Liver (tissue), 9 donors: ENCODE measurements around the gene IGFBP1. TPM values are rescaled to one million over a fixed set of nuclear protein-coding genes. Genes with fewer than 3 reads are reported as not detected.

Experiments
- DNase-seq: peaks from one replicate; pipeline ENCODE4 v3.0.0-alpha.2; 2017; ENCODE audit warnings: low spot score
- H3K27ac ChIP-seq, 2 donors: one replicate each; pipeline ENCODE4 v1.7.0; 2013; ENCODE audit warnings: inconsistent platforms in 2 of 2, low read length in 2 of 2, control low read depth in 1 of 2, low read depth in 1 of 2, mild to moderate bottlenecking in 1 of 2
- H3K27me3 ChIP-seq, 4 donors: one replicate each; pipeline versions ENCODE4 v1.6.1 to v1.7.0; 2013; ENCODE audit warnings: low read length in 3 of 4, inconsistent platforms in 1 of 4, mild to moderate bottlenecking in 1 of 4, moderate library complexity in 1 of 4; ENCODE audit not compliant: control insufficient read depth in 4 of 4, insufficient read depth in 4 of 4
- H3K36me3 ChIP-seq, 4 donors: one replicate each; pipeline versions ENCODE4 v1.6.1 to v1.7.0; 2013; ENCODE audit warnings: low read length in 3 of 4, mild to moderate bottlenecking in 3 of 4, low read depth in 1 of 4, moderate library complexity in 1 of 4; ENCODE audit not compliant: control insufficient read depth in 4 of 4, insufficient read depth in 3 of 4
- H3K4me1 ChIP-seq, 4 donors: one replicate each; pipeline versions ENCODE4 v1.6.1 to v1.7.0; 2013; ENCODE audit warnings: low read length in 3 of 4, mild to moderate bottlenecking in 3 of 4, moderate library complexity in 1 of 4; ENCODE audit not compliant: control insufficient read depth in 4 of 4, insufficient read depth in 4 of 4
- H3K4me3 ChIP-seq, 3 donors: one replicate each; pipeline versions ENCODE4 v1.6.1 to v1.7.0; 2013; ENCODE audit warnings: low read length in 3 of 3, control low read depth in 1 of 3, low read depth in 1 of 3, mild to moderate bottlenecking in 1 of 3
- H3K9ac ChIP-seq, 2 donors: one replicate each; pipeline ENCODE4 v1.7.0; 2013; ENCODE audit warnings: low read length in 2 of 2, mild to moderate bottlenecking in 2 of 2, moderate library complexity in 2 of 2, control low read depth in 1 of 2, low read depth in 1 of 2
- H3K9me3 ChIP-seq, 4 donors: one replicate each; pipeline versions ENCODE4 v1.6.1 to v1.7.0; 2013; ENCODE audit warnings: low read length in 3 of 4; ENCODE audit not compliant: control insufficient read depth in 4 of 4
- ATF3 ChIP-seq: IDR thresholded peaks from 2 replicates; pipeline ENCODE4 v1.6.1; 2016; ENCODE audit warnings: antibody characterized with exemption
- CTCF ChIP-seq: fragments of 150-350 bp; IDR thresholded peaks from 2 replicates; pipeline ENCODE4 v1.5.1; 2017; ENCODE audit warnings: improper control_type of control experiment, low read depth, low read length; ENCODE audit not compliant: missing input control
- EGR1 ChIP-seq, 2 donors: IDR thresholded peaks; 2 replicates each; pipeline ENCODE4 v1.6.1; 2016 to 2018; ENCODE audit warnings: antibody characterized with exemption in 2 of 2, low read depth in 2 of 2
- FOXA1 ChIP-seq: IDR thresholded peaks from 2 replicates; pipeline ENCODE4 v1.6.1; 2016; ENCODE audit warnings: antibody characterized with exemption
- FOXA2 ChIP-seq: IDR thresholded peaks from 2 replicates; pipeline ENCODE4 v1.6.1; 2016; ENCODE audit warnings: antibody characterized with exemption
- GABPA ChIP-seq, 2 donors: IDR thresholded peaks in 1 of 2; conservative IDR thresholded peaks in 1 of 2; 2 replicates each; pipeline ENCODE4 v1.6.1; 2016; ENCODE audit warnings: antibody characterized with exemption in 2 of 2, mild to moderate bottlenecking in 1 of 2, moderate library complexity in 1 of 2
- HNF4A ChIP-seq, 2 donors: conservative IDR thresholded peaks; 2 replicates each; pipeline ENCODE4 v1.6.1; 2016; ENCODE audit warnings: antibody characterized with exemption in 2 of 2, mild to moderate bottlenecking in 2 of 2
- JUND ChIP-seq, 2 donors: IDR thresholded peaks; 2 replicates each; pipeline ENCODE4 v1.6.1; 2016; ENCODE audit warnings: antibody characterized with exemption in 2 of 2
- MAX ChIP-seq: IDR thresholded peaks from 2 replicates; pipeline ENCODE4 v1.6.1; 2016; ENCODE audit warnings: antibody characterized with exemption
- NR2F2 ChIP-seq: IDR thresholded peaks from 2 replicates; pipeline ENCODE4 v1.6.1; 2016; ENCODE audit warnings: antibody characterized with exemption
- RAD21 ChIP-seq, 2 donors: IDR thresholded peaks; 2 replicates each; pipeline ENCODE4 v1.6.1; 2016; ENCODE audit warnings: antibody characterized with exemption in 2 of 2, mild to moderate bottlenecking in 2 of 2
- REST ChIP-seq: IDR thresholded peaks from 2 replicates; pipeline ENCODE4 v1.6.1; 2016; ENCODE audit warnings: antibody characterized with exemption, mild to moderate bottlenecking
- RXRA ChIP-seq, 2 donors: IDR thresholded peaks; 2 replicates each; pipeline ENCODE4 v1.6.1; 2017 to 2018; ENCODE audit warnings: antibody characterized with exemption in 2 of 2, mild to moderate bottlenecking in 1 of 2
- SP1 ChIP-seq: IDR thresholded peaks from 2 replicates; pipeline ENCODE4 v1.6.1; 2018; ENCODE audit warnings: antibody characterized with exemption, mild to moderate bottlenecking
- TAF1 ChIP-seq: conservative IDR thresholded peaks from 2 replicates; pipeline ENCODE4 v1.6.1; 2016; ENCODE audit warnings: antibody characterized with exemption, mild to moderate bottlenecking
- YY1 ChIP-seq: IDR thresholded peaks from 2 replicates; pipeline ENCODE4 v1.6.1; 2016; ENCODE audit warnings: antibody characterized with exemption, mild to moderate bottlenecking
- ZBTB33 ChIP-seq: IDR thresholded peaks from 2 replicates; pipeline ENCODE4 v1.6.1; 2016; ENCODE audit warnings: antibody characterized with exemption
- WGBS: extraction: QIAGEN DNeasy Blood & Tissue Kit; methylation state at CpG from one replicate; pipeline ENCODE4 v1.1.7; 2013; 5-methylcytosine and 5-hydroxymethylcytosine counted together
- polyA plus RNA-seq, 2 donors: library from polyadenylated mRNA; stranded (reverse) in 1 of 2; unstranded in 1 of 2; fragments of 200-250 nt in 1 of 2; fragments of >200 nt in 1 of 2; fragmentation: Nextera tagmentation in 1 of 2; extraction: Ambion mirVana in 1 of 2; gene quantifications; one replicate each; pipeline versions ENCODE4 v1.2.1 to v1.2.3, GENCODE V29; 2013 to 2015
- total RNA-seq, 2 donors: library from RNA; depleted of rRNA; stranded (reverse); fragments of >200 nt; gene quantifications; one replicate each; pipeline ENCODE4 v1.2.3, GENCODE V29; 2014
- donor health status: healthy.
- donor health status: healthy.
- donor health status: healthy.
- donor health status: healthy.
- donor health status: healthy.

IGFBP1 gene
- total and polyA plus RNA-seq, 4 donors, result 3.5 to 234 (median 63.6) TPM

GRCh38 chr7:45893996-45894664, 5.8 kb downstream of the IGFBP1 start:
- no peak for DNase-seq
- no peak overlapping the region for H3K9ac ChIP-seq
- no peaks in the 10 kb centered on the region for H3K27me3 ChIP-seq
- H3K9me3 ChIP-seq, result no peaks in the 10 kb centered on the region
- H3K36me3 ChIP-seq, result peaks cover 0 to 9% (median 0%) of the 10 kb centered on the region in 4 donors
- peak overlapping the region; percentile 3 to 56 for H3K27ac ChIP-seq
- WGBS, result 42% methylated on average over 4 of the region's 4 CpGs
- H3K4me3 ChIP-seq, result no peak overlapping the region
- H3K4me1 ChIP-seq, result peaks cover 0 to 6% (median 3%) of the 10 kb centered on the region in 4 donors
- peak in 1 of 2 donors; percentile 2 for TF ChIP-seq RAD21 (IDR thresholded peaks at IDR 0.05)
- peak in 1 of 2 donors; percentile 42 for TF ChIP-seq RXRA (IDR thresholded peaks at IDR 0.05)
- peak in 1 of 2 donors; percentile 15 for TF ChIP-seq EGR1 (IDR thresholded peaks at IDR 0.05; ENCODE audit: low read depth in 2 of 2)
- TF ChIP-seq JUND (IDR thresholded peaks at IDR 0.05), result peak in 1 of 2 donors; percentile 18
- TF ChIP-seq ZBTB33, result no peak

GRCh38 chr7:45894665-45895062, 6.4 kb downstream of the IGFBP1 start:
- Histone ChIP-seq H3K9ac (no peak overlapping the region), H3K4me3 (no peak overlapping the region), H3K4me1 (peaks cover 0 to under 1% (median 0%) of the 10 kb centered on the region in 4 donors), H3K27ac (peak overlapping the region; percentile 3 to 56), H3K27me3 (no peaks in the 10 kb centered on the region), H3K9me3 (no peaks in the 10 kb centered on the region), H3K36me3 (peaks cover 0 to 4% (median 0%) of the 10 kb centered on the region in 4 donors)
- no peak for DNase-seq
- TF ChIP-seq FOXA1 (no peak), ATF3 (peak; percentile 19), CTCF (no peak), REST (no peak), MAX (no peak), TAF1 (no peak), YY1 (peak; percentile 64), ZBTB33 (no peak), SP1 (peak; percentile 44), GABPA (IDR thresholded peaks at IDR 0.05 in 1 of 2, conservative IDR thresholded peaks at IDR 0.05 in 1 of 2) (no peak), RXRA (IDR thresholded peaks at IDR 0.05) (peak; percentile 1 to 3), JUND (IDR thresholded peaks at IDR 0.05) (peak in 1 of 2 donors; percentile 52), HNF4A (conservative IDR thresholded peaks at IDR 0.05) (no peak), EGR1 (IDR thresholded peaks at IDR 0.05; ENCODE audit: low read depth in 2 of 2) (peak in 1 of 2 donors; percentile 11), NR2F2 (no peak), FOXA2 (peak; percentile 7)
